ENCODE data around the gene PPIL1.
"Not testable (repeated sequence)": the region's sequence is repeated elsewhere in the genome, so short reads cannot be mapped to it uniquely, and the experiment has no call there.

The PPIL1 gene

GRCh38 chr6:36814249-36814648, 60.4 kb downstream of the PPIL1 start:
- no peak for DNase-seq

GRCh38 chr6:36813526-36813925, 61.1 kb downstream of the PPIL1 start:
- DNase-seq: no peak

- not testable (repeated sequence) for DNase-seq
Measured at GRCh38 chr6:36813047-36813446, 61.6 kb downstream of the PPIL1 start.

- no peak for DNase-seq
Measured at GRCh38 chr6:36809941-36810803, 64.4 kb downstream of the PPIL1 start.

GRCh38 chr6:36809156-36809555, 65.4 kb downstream of the PPIL1 start:
- DNase-seq: no peak

- no peak for DNase-seq
Measured at GRCh38 chr6:36808634-36809033, 66.0 kb downstream of the PPIL1 start.

GRCh38 chr6:36807750-36808149, 66.9 kb downstream of the PPIL1 start:
- DNase-seq: no peak

GRCh38 chr6:36807143-36807542, 67.5 kb downstream of the PPIL1 start:
- DNase-seq: no peak

GRCh38 chr6:36805917-36806316, 68.7 kb downstream of the PPIL1 start:
- no peak for DNase-seq

GRCh38 chr6:36805096-36805797, 69.4 kb downstream of the PPIL1 start:
- DNase-seq: no peak

All from fibroblast of skin of right biceps (primary cell).